Measurements from ENCODE around the gene VAT1L. TPM values are rescaled to one million over a fixed set of nuclear protein-coding genes. Genes with fewer than 3 reads are reported as not detected.

Gene VAT1L
- total and polyA plus RNA-seq, 10 of the 15 experiments (the other 5 are each of a cell fraction or from before 2014, with no cell fraction given) = 0.06 to 0.18 (median 0.10) TPM; not detected in 5

DNA sequence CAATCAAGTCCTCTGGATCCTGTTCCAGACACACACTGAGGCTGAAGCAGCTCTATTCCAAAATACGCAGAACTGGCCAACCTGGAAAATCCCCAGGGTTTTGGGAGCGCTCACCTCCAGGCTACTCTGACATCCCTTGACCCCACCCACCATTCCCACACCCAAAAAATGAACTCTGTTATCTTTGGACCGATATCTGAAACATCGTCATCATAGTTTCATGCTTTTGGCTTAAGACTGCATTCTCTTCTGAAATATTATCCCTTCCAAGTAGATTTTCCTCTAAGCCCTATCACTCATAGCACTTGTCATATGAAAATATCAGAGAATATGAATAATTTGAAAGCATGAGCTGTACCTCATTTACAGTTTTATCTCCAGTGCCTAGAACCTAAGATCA lies 34.7 kb downstream of the VAT1L start (continued):
- TF ChIP-seq, protein P1, sequence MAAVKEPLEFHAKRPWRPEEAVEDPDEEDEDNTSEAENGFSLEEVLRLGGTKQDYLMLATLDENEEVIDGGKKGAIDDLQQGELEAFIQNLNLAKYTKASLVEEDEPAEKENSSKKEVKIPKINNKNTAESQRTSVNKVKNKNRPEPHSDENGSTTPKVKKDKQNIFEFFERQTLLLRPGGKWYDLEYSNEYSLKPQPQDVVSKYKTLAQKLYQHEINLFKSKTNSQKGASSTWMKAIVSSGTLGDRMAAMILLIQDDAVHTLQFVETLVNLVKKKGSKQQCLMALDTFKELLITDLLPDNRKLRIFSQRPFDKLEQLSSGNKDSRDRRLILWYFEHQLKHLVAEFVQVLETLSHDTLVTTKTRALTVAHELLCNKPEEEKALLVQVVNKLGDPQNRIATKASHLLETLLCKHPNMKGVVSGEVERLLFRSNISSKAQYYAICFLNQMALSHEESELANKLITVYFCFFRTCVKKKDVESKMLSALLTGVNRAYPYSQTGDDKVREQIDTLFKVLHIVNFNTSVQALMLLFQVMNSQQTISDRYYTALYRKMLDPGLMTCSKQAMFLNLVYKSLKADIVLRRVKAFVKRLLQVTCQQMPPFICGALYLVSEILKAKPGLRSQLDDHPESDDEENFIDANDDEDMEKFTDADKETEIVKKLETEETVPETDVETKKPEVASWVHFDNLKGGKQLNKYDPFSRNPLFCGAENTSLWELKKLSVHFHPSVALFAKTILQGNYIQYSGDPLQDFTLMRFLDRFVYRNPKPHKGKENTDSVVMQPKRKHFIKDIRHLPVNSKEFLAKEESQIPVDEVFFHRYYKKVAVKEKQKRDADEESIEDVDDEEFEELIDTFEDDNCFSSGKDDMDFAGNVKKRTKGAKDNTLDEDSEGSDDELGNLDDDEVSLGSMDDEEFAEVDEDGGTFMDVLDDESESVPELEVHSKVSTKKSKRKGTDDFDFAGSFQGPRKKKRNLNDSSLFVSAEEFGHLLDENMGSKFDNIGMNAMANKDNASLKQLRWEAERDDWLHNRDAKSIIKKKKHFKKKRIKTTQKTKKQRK (IDR thresholded peaks at IDR 0.05; ENCODE audit: low read depth, low read length) = no peak
- TF ChIP-seq HCFC1 (IDR thresholded peaks at IDR 0.05; ENCODE audit: low read length) = no peak
- TF ChIP-seq KAT2A (conservative IDR thresholded peaks at IDR 0.05; ENCODE audit: control insufficient read depth, low read depth, low read length) = no peak
- TF ChIP-seq, protein P2, sequence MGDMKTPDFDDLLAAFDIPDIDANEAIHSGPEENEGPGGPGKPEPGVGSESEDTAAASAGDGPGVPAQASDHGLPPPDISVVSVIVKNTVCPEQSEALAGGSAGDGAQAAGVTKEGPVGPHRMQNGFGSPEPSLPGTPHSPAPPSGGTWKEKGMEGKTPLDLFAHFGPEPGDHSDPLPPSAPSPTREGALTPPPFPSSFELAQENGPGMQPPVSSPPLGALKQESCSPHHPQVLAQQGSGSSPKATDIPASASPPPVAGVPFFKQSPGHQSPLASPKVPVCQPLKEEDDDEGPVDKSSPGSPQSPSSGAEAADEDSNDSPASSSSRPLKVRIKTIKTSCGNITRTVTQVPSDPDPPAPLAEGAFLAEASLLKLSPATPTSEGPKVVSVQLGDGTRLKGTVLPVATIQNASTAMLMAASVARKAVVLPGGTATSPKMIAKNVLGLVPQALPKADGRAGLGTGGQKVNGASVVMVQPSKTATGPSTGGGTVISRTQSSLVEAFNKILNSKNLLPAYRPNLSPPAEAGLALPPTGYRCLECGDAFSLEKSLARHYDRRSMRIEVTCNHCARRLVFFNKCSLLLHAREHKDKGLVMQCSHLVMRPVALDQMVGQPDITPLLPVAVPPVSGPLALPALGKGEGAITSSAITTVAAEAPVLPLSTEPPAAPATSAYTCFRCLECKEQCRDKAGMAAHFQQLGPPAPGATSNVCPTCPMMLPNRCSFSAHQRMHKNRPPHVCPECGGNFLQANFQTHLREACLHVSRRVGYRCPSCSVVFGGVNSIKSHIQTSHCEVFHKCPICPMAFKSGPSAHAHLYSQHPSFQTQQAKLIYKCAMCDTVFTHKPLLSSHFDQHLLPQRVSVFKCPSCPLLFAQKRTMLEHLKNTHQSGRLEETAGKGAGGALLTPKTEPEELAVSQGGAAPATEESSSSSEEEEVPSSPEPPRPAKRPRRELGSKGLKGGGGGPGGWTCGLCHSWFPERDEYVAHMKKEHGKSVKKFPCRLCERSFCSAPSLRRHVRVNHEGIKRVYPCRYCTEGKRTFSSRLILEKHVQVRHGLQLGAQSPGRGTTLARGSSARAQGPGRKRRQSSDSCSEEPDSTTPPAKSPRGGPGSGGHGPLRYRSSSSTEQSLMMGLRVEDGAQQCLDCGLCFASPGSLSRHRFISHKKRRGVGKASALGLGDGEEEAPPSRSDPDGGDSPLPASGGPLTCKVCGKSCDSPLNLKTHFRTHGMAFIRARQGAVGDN (IDR thresholded peaks at IDR 0.05) = no peak
- TF ChIP-seq, protein P3, sequence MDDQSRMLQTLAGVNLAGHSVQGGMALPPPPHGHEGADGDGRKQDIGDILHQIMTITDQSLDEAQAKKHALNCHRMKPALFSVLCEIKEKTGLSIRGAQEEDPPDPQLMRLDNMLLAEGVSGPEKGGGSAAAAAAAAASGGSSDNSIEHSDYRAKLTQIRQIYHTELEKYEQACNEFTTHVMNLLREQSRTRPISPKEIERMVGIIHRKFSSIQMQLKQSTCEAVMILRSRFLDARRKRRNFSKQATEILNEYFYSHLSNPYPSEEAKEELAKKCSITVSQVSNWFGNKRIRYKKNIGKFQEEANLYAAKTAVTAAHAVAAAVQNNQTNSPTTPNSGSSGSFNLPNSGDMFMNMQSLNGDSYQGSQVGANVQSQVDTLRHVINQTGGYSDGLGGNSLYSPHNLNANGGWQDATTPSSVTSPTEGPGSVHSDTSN (IDR thresholded peaks at IDR 0.05; ENCODE audit: insufficient replicate concordance, low read depth, low read length) = no peak
